HG02840 (cell line): Measurements from ENCODE around the gene FGFR2.

Experiments
- ATAC-seq: cut with Tn5 transposase; IDR thresholded peaks from one replicate; pipeline ENCODE4 v1.9.1; 2021; ENCODE audit warnings: mild to moderate bottlenecking, moderate library complexity, moderate number of reproducible peaks; ENCODE audit not compliant: unreplicated experiment, low FRiP score

FGFR2 gene

GRCh38 chr10:121592155-121592890, 5.9 kb downstream of the FGFR2 start:
- ATAC-seq: no peak

- no peak for ATAC-seq
Observed at GRCh38 chr10:121591186-121591585, 7.1 kb downstream of the FGFR2 start.

GRCh38 chr10:121590772-121591171, 7.5 kb downstream of the FGFR2 start:
- no peak for ATAC-seq

GRCh38 chr10:121589553-121589952, 8.7 kb downstream of the FGFR2 start:
- no peak for ATAC-seq

- no peak for ATAC-seq
Observed at GRCh38 chr10:121583857-121584256, 14.4 kb downstream of the FGFR2 start.

- ATAC-seq: no peak
Observed at GRCh38 chr10:121583258-121583657, 15.0 kb downstream of the FGFR2 start.

GRCh38 chr10:121580276-121581116, 17.7 kb downstream of the FGFR2 start:
- ATAC-seq: no peak

- no peak for ATAC-seq
Observed at GRCh38 chr10:121579656-121580055, 18.6 kb downstream of the FGFR2 start.

- ATAC-seq: no peak
Observed at GRCh38 chr10:121578965-121579364, 19.3 kb downstream of the FGFR2 start.

- ATAC-seq: no peak
Observed at GRCh38 chr10:121578298-121578697, 19.9 kb downstream of the FGFR2 start.

- no peak for ATAC-seq
Observed at GRCh38 chr10:121577568-121577967, 20.7 kb downstream of the FGFR2 start.

- ATAC-seq: no peak
Observed at GRCh38 chr10:121576139-121576538, 22.1 kb downstream of the FGFR2 start.

- no peak for ATAC-seq
Observed at GRCh38 chr10:121574519-121575166, 23.6 kb downstream of the FGFR2 start.

- no peak for ATAC-seq
Observed at GRCh38 chr10:121573538-121573941, 24.7 kb downstream of the FGFR2 start.

- no peak for ATAC-seq
Observed at GRCh38 chr10:121572859-121573537, 25.2 kb downstream of the FGFR2 start.

- no peak for ATAC-seq
Observed at GRCh38 chr10:121570315-121570714, 27.9 kb downstream of the FGFR2 start.

- no peak for ATAC-seq
Observed at GRCh38 chr10:121568275-121568674, 30.0 kb downstream of the FGFR2 start.

- ATAC-seq: no peak
Observed at GRCh38 chr10:121567569-121567968, 30.7 kb downstream of the FGFR2 start.

- no peak for ATAC-seq
Observed at GRCh38 chr10:121566755-121567154, 31.5 kb downstream of the FGFR2 start.

- ATAC-seq: no peak
Observed at GRCh38 chr10:121559326-121560026, 38.8 kb downstream of the FGFR2 start.
